Uterus (tissue), 2 donors: ENCODE results near the gene USP32.

Experiments used
- CTCF ChIP-seq, 4 experiments: fragments of 200-600 bp in 2 of 4; fragments of 450-650 bp in 2 of 4; sonication (generic) in 2 of 4; IDR thresholded peaks; one replicate each; pipeline ENCODE4 v1.5.1; 2016 to 2019; ENCODE audit warnings: antibody characterized with exemption in 4 of 4, mild to moderate bottlenecking in 2 of 4, moderate library complexity in 1 of 4
- POLR2A ChIP-seq, 2 donors: fragments of 450-650 bp; IDR thresholded peaks; one replicate each; pipeline ENCODE4 v1.6.1; 2016; ENCODE audit warnings: antibody characterized with exemption in 2 of 2, mild to moderate bottlenecking in 1 of 2, moderate library complexity in 1 of 2

- TF ChIP-seq CTCF (IDR thresholded peaks at IDR 0.05) (no peak), POLR2A (IDR thresholded peaks at IDR 0.05) (no peak)
Measured at GRCh38 chr17:60171753-60172079, 220.2 kb downstream of the USP32 start.
